Stimulated activated CD4-positive, alpha-beta T cell treated with anti-CD3 and anti-CD28 coated beads, Interleukin-1b, Interleukin-23, amount 100 ng/mL, for 1 hour (primary cell): ENCODE results near the gene ALKBH2.
A peak's percentile ranks its signal among the peaks of the same experiment; 100 is the strongest.

Source experiments
- DNase-seq, 2 donors: peaks; one replicate each; pipeline ENCODE4 v3.0.0-alpha.2; 2020; ENCODE audit warnings: low read depth in 2 of 2

Gene ALKBH2

DNA sequence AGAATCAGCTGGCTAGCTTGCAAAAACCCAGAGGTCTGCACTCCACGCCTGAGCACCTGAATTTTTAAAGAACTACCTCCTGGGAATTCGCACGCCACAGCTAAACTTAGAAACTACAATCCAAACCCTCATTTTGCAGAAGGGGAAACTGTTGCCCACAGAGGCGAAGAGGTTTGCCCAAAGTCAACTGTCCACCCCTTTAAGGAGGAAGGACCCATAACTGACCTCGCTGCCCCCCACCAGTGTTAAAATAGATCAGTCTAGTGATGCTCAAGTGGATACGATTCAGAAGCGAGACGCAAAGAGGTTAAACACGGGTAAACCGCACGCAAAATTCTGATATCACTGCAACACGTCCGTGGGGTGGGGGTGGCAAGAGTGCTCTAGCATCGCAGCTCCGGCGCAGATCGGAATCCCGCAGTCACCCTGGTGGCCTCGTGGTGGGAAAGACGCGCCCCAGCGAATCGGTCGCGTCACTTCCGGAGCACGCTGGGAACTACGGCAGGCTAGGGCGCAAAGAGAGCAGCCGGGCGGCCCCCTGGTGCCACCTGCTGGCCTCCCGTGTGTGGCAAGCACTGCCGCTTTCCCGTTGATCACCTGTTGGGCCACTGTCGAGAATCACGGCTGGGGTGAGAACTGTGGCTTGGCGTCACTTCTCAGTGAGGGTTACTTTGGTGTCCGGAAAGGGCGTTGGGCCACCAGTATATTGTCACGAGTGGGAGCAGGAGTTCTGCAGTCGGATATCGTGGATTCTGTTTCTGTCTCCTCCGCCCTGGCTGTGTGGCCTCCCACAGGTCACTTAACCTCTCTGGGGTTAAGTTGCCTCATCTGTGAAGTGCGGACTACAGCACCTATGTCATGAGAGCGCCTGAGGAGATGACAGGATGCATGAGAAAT lies at the start of gene ALKBH2:
Gene ALKBH2, minus strand, starts transcription at position 451 of the 897 bp plus-strand sequence. CDS start 686 bp downstream, outside the sequence.
- DNase-seq: peak; percentile 86 to 90

DNA sequence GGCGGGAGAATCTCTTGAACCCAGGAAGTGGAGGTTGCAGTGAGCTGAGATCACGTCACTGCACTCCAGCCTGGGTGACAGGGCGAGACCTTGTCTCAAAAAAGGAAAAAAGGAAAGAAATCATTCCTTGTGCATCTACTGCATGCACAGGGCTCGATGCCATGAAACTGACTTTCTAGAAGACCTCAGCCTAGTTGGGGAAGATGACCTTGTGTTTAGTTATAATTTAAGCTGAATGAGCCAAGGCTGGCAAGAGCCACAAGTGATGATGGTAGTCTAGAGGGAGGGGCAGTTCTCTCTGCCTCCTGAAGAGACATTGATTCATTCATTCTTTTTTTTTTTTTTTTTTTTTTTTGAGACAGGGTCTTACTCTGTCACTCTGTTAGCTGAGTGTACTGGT lies 47.3 kb upstream of the ALKBH2 start:
- no peak for DNase-seq

DNA sequence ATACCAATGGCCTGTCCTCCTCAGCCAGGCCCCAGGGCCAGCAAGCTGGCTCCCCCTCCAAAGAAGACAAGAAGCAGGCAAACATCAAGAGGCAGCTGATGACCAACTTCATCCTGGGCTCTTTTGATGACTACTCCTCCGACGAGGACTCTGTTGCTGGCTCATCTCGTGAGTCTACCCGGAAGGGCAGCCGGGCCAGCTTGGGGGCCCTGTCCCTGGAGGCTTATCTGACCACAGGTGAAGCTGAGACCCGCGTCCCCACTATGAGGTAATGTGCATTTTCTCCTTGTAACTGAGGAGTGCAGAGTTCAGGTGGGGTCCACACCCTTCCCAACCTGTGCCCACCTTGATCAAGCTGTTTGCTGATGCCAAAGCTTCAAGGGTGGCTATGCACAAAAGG lies 46.5 kb upstream of the ALKBH2 start:
- DNase-seq: no peak

DNA sequence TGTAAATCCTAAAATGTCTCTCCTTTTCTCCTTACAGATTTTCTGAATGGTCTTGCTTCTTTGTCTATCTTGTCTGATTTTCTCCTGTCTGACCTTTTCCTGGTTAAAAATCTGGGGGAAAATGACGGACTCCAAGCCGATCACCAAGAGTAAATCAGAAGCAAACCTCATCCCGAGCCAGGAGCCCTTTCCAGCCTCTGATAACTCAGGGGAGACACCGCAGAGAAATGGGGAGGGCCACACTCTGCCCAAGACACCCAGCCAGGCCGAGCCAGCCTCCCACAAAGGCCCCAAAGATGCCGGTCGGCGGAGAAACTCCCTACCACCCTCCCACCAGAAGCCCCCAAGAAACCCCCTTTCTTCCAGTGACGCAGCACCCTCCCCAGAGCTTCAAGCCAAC lies 46.1 kb upstream of the ALKBH2 start:
- DNase-seq: no peak

DNA sequence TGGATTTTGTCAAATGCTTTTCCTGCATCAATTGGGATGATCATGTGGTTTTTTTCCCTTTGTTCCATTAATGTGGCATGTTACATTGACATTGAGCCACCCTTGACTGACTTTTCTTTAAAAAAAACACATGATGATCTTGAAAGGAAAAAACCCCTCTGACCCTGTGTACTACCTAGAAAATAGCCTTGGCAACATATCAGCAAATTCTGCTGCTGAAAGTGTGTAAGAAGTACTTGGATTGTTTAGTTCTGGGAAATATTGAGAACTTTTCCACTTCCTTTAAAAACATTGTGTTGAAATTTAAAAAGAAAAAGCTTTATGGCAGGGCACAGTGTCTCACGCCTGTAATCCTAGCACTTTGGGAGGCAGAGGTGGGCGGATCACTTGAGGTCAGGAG lies 43.8 kb upstream of the ALKBH2 start:
- no peak for DNase-seq

DNA sequence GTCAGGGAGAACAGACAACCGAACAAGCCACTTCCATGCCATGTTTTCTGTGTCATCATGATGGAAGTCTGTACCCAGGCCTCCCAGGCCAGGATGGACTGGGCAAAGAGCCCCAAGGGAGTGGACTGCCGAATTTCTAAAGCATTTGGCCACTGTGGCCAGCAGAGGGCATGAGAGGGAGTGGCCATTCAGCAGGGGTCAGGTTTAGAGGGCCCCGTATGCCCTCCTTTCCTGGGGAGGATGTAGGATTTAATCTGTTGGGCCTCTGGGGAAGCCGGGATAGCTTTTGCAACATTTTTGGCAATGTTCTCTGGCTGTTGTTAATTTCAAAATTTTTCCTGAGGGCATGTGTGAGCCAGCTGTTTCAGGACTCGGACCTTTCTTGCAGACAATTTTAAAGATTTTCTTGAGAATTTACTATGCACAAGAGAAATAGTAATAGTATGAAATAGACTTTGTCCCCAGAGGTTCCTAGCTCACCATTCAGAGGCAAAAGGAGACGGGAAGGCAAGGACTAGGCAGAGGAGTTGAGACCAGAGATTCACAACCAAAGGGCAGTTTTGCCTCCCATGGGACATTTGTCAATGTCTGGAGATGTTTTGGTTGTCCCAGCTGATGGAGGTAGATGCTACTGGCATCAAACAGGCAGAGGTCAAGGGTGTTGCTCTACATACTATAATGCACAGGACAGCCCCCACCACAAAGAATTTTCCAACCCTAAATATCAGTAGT lies 41.1 kb upstream of the ALKBH2 start:
- no peak for DNase-seq

DNA sequence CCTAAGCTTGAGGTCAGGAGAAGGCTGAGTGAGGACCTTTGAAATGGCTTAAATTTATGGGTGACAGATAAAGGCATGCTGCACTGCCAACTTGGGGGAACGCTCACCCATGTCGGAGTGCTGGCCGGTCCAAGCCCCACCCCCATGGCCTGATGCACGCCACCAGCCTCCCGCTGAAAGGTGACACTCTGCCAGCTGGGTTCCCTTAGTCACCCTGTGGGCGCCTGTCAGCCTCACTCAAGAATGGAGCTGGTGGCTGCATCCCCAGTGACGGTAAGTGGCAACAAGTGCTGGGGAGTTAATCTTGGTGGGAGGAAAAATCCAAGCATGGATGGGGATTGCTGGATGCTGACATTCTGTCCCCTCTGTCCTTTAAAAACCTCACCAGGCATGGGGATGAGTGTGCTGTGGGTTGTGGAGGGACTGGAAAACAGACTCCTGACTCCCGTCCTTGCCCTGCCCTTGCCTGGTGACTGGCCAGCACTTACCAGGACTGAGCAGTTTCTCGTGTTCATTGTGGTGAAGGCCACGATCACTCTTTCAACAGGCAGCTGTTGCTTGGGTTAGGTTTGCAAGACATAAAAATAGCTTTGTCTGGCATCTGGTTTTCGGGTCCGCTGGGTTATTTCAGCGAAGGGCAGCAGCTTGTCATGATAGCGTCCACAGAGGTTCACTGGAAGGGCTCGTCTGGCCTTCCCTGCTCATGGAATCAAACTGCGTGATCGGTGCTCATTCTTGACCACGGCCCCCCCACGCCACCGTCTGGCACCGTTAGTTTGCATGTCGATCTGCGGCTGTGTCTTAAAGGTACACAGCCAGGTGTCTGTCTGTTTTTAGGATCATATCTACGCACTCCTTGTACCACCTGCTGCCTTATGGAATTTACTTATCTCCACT lies 38.1 kb upstream of the ALKBH2 start:
- no peak for DNase-seq

DNA sequence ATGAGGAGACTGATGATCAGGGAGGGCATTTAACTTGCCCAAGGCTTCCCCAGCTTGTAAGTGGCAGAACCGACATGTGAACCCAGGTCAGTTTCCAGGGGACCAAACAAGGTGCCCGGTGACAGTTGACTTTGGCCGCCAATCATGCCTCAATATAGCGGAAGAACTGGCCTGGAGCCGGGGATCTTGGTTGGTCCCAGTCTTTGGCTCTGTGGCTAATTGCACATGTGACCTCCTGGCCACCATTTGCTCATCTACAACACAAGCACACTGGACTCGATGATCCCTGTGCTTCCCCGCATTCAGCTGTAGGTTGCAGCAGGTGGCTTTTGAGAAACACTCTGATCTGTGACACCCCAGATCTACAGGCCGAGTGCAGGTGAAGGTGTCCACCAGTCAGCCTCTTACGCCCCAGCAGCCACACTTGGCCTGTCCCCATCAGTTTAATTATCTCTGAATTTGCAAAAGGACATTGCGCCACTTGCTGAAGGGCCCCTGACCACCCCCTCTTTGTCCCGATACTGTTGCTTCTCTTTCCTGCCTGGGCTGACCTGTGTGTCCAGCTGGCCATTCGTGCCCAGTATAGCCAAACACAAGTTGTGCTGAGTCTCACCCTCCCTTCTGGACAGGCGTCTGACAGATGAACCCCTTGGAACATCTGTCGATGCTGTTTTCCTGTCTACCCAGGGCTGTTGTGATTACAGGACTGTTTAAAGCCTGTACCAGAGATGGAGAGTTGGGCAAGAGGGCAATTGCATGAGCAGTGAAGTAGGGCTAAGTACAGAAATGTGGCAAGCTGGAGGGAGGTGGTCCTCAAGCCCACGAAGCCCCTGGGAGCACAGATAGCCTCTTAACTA lies 37.3 kb upstream of the ALKBH2 start:
- DNase-seq: no peak

DNA sequence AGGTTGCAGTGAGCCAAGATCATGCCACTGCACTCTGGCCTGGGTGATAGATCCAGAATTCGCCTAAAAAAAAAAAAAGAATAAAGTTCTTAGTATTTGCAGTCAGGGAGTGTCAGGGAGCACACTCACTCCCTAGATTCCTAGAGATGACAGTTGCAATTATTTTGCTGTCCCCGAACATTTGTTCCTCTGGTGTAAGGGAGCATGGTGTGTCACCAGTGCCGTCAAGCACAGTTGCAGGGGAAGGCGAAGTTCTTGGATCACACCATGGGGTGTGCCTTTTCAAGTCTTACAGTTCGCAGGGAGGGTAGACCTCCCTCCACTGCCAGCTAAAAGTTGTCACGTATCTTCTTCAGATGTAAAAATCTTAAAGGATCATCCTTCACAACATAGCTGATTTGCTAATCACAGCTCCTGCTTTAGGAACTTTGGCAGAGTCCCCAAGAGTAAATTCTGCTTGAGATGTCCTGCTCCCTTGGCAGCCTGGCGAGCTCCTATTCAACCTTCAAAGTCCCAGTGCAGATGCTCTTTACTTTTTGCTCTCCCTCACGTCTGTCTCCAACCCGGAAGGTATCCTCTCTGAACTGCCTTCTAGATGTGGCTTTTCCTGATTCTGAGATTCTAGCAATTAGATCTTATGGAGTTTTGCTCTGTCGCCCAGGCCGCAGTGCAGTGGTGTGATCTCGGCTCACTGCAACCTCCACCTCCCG lies 34.4 kb upstream of the ALKBH2 start:
- DNase-seq: no peak

DNA sequence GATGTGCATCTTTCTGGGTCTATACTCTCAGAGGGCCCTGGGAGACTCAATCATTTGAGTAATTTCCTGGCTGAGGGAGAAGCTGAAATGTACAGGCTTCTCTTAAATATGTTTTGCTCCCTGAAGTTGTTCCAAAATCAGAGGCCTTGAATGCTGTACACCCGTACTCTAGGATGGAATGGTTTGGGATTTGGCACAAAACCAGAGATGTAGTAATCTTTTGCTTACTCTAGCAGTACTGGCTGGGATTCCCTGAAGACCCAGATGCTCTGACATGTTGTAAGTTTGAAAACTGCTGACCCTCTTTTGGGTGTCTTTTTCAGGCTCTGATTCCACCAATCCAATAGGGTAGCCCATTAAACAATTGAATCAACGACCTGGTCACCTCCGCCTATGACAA lies 33.5 kb upstream of the ALKBH2 start:
- no peak for DNase-seq

DNA sequence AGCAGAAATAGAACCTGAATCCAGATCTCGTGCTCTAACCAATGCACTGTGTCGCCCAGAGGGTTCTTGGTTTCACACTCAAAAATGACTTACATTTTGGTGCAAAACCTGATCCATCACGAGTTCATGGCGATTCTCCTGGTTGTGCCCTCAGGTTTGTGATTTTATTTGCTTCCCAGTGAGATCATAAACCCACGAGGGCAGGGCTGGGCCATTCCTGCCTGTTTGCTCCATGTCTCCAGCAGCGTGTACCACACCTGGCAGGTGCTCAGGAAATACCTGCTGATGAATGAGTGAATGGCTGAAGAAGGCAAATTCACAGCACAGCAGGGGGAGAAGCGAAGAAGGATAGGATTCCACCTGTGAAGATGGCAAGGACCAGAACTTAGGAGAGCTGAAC lies 32.5 kb upstream of the ALKBH2 start:
- DNase-seq: no peak

DNA sequence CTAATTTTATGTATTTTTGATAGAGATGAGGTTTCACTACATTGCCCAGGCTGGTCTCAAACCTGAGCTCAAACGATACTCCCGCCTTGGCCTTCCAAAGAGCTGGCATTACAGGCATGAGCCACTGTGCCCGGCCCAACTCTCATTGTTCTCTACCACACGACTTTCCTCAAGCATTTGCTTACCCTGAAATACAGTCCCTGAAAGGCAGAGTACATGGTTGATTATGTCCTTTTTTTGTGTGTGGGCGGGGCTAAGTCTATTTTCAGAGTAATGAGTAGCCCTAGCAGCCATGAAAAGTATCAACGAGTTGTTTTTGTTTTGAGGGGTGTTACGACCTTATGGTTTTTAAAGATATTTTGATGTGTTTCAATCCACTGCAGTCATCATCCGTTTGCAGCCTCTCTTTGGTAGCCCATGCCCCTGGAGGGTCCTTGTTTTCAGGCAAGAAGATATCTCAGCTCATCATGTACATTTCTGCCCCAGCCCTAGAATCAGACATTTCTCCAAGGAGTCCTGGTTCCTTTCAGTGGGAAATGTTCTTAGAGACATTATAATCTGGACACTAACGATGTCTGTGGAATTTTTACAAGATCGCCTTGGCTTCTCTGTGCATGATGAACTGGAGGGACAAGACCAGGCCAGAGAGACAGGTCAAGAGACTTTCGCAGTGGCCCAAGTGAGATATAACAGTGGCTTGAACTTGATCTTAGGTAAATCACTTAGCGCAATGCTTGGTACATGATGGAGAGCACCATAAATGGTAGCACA lies 31.8 kb upstream of the ALKBH2 start:
- DNase-seq: no peak

DNA sequence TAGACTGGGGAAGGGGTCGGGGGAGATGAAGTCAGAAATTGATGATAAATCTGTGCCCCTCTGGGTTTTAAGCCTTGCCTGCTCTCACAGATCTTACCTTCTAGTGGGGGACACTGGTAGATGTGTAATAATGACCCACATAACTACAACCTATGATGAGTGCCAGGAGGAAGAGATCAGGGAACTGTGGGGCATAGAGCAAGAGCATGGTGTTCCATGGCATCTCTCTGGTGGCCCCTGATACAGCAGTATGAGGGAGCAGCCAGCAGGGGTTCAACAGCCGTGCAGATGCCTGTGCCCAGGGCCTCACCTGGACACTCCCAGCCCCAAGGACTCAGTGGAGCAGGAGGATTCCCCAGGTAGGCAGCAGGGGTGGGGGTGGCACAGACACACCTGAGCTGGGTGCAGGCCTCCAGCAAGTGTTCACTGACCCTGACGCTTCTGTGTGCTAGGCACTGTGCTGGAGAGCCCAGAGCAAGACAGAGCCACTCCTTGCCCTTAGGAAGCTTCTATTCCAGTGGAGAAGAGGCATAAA lies 28.1 kb upstream of the ALKBH2 start:
- DNase-seq: no peak

DNA sequence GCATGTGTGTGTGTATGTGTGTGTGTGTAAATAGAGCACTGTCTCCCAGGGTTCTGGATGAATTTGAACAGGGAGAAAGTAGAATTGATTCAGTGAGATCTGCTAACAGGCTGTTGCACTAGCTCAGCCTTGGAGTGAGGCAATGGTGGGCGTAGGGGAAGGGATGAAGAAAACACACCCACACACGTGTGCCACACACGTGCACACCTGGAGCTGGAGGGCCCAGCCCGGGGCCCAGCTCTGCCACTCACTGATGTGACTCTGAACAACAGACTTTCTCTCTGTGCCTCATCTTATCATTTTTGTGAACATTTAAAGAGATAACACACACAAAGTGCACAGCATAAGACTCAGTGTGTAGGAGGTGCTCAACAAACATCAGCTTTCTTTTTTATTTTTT lies 27.3 kb upstream of the ALKBH2 start:
- DNase-seq: no peak

DNA sequence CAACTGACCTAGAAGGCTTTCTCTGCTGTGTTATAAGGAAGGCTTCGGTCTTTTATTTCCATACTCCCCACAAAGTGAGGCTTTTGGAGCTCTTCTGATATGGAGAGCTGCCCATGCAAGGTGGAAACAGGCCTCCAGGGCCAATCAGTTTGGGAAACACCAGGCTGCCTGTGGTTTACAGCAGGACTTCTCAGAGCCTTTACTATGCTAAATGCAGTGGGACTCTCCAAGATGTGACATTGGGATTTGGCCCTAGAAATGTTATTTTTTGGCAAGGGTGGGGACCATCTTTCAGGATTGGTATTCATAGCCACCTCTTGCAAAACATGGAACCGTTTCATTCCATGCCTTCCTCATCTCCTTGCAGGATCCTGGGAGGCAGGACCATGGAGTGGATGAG lies 26.8 kb upstream of the ALKBH2 start:
- no peak for DNase-seq

DNA sequence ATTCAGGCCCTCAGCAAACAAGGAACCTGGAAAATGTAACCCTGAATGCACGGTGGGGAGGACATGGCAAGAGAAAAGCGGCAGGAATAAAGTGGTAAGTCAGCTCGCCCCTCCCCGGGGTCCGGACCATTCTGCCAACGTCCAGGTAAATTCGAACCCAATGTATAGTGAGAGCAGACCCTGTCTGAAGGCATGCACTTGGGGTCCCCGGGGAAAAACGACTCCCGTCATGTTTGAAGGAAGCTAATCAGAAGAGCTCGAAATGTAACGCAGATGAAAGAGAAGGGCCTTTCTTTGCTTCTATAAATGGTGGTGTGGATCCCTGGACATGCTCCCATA lies 23.3 kb upstream of the ALKBH2 start:
- no peak for DNase-seq

DNA sequence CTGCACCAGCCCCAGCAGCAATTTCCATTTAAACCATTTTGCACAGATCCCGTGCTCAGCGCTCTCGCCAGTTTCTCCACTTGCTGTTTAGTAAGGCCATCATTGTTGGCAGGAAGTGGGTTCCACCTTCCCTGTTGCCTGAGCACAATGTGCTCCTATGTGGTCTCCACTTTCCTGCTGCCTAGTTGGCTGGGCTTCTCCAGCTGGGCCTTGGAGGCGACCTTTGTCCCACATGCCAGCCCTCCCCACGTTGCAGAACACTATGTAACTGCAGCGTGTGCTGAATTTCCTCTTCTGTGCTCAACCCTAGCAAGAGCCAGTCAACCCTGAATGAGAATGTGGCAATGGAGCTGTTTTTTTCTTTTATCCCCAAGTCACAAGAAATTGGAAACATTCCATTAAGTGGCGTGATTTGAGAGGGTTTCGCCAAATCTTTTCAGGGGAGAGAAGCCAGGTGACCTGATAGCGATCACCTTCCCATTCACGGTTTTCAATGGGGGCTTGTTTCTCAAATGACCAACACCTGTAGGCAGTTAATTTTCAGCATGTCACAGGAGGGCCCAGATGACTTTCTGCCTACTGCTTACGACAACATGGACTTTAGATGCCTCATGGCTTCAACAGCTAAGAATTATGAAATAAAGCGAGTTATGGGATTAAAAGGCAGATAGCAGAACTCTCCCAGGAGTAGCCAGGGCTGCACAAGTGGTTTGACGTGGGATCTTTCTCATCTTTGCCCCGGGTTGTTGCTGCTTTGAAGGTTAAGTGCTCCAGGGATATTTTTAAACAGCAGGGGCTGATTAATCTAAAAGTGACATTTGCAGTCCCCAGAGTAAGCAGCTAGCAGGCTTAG lies 22.7 kb upstream of the ALKBH2 start, which contains the start of gene ACACB:
Gene ACACB, plus strand, starts transcription at position 830 of the 853 bp plus-strand sequence. CDS start 22,819 bp downstream, outside the sequence.
- DNase-seq: no peak

DNA sequence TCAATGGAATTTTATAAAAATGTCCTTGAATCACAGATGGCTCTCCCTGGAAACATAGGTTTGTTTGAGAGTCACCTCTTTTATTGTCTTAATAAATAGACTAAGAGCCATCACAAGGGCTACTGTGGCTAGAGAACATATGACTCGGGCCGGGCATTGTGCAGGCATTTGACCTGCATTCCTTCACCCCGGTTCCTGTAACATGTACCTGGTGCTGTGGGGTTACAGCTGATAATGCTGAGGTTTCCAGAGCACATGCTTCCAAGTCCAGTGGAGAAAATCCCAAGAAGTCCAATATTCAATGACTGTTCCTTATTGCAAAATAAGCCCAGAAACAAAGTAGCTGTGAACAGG lies 22.1 kb upstream of the ALKBH2 start:
- no peak for DNase-seq

DNA sequence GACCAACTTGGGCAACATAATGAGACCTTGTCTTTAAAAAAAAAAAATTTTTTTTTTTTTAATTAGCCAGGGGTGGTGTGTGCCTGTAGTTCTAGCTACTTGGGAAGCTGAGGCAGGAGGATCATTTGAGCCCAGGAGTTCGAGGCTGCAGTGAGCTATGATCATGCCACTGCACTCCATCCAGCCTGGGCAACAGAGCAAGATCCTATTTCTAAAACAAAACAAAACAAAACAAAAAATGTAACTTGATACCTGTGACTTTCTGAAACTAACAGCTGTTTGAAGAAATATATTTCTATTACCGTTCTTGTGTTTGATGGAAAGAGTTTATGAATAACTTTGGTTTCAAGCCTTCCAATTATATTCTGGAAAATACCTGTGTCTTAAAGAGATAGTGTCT lies 21.4 kb upstream of the ALKBH2 start:
- no peak for DNase-seq
